SU-DHL-6 (cell line): Measurements from ENCODE around the gene NTRK2.

Source experiments
- H2AFZ ChIP-seq: fragments of 200-600 bp; sonication (generic); 2 replicates; pipeline ENCODE4 v1.6.1; 2014; ENCODE audit warnings: low read depth, mild to moderate bottlenecking, moderate library complexity, mixed read lengths, antibody characterized with exemption, low read length; ENCODE audit not compliant: severe bottlenecking
- H3F3A ChIP-seq: fragments of 200-600 bp; shearing (Covaris generic); 2 replicates; pipeline ENCODE4 v1.6.0; 2016; ENCODE audit warnings: antibody characterized with exemption, mild to moderate bottlenecking; ENCODE audit not compliant: insufficient read depth
- H3K27ac ChIP-seq: fragments of 200-600 bp; sonication (generic); 2 replicates; pipeline ENCODE4 v1.5.1; 2016; ENCODE audit warnings: low read depth, mild to moderate bottlenecking, low read length, moderate library complexity, mixed read lengths
- H3K27me3 ChIP-seq: fragments of 200-600 bp; sonication (generic), shearing (Covaris generic); 2 replicates; pipeline ENCODE4 v1.6.0; 2014; ENCODE audit warnings: mild to moderate bottlenecking, low read length
- H3K36me3 ChIP-seq: fragments of 200-600 bp; sonication (generic); 2 replicates; pipeline ENCODE4 v1.6.1; 2014; ENCODE audit warnings: mild to moderate bottlenecking, low read length, mixed read lengths
- H3K4me2 ChIP-seq: fragments of 300-600, 200-600 bp; shearing (Covaris generic), sonication (generic); 2 replicates; pipeline ENCODE4 v1.6.0; 2014; ENCODE audit warnings: low read length, low read depth, mild to moderate bottlenecking; ENCODE audit not compliant: poor library complexity, severe bottlenecking
- H3K4me3 ChIP-seq: fragments of 200-600 bp; sonication (generic); 2 replicates; pipeline ENCODE4 v1.5.1; 2014; ENCODE audit warnings: antibody characterized with exemption, low read length, mild to moderate bottlenecking, mixed read lengths; ENCODE audit not compliant: insufficient read depth, poor library complexity, severe bottlenecking
- H3K79me2 ChIP-seq: fragments of 200-600 bp; sonication (generic); 2 replicates; pipeline ENCODE4 v1.6.1; 2014; ENCODE audit warnings: mild to moderate bottlenecking, low read length, moderate library complexity; ENCODE audit not compliant: insufficient read depth
- H3K9ac ChIP-seq: fragments of 200-600 bp; sonication (generic); 2 replicates; pipeline ENCODE4 v1.7.0; 2014; ENCODE audit warnings: mild to moderate bottlenecking, low read length
- H3K9me2 ChIP-seq: fragments of 200-600 bp; sonication (generic); replicated peaks from 2 replicates; pipeline ENCODE4 v1.6.1; 2014; ENCODE audit warnings: low read length; ENCODE audit not compliant: insufficient read depth
- H3K9me3 ChIP-seq: fragments of 200-600 bp; sonication (generic); 2 replicates; pipeline ENCODE4 v1.6.1; 2014; ENCODE audit warnings: low read length, mixed read lengths; ENCODE audit not compliant: insufficient read depth
- H4K20me1 ChIP-seq: fragments of 200-600 bp; sonication (generic); 2 replicates; pipeline ENCODE4 v1.6.1; 2014; ENCODE audit warnings: low read depth, mild to moderate bottlenecking, antibody characterized with exemption, low read length, moderate library complexity, mixed read lengths
- EZH2phosphoT487 ChIP-seq: fragments of 200-600 bp; sonication (generic), shearing (Covaris generic); conservative IDR thresholded peaks from 2 replicates; pipeline ENCODE4 v1.6.1; 2018; ENCODE audit warnings: mild to moderate bottlenecking, antibody characterized with exemption, low read length, moderate library complexity, mixed read lengths
- TF ChIP-seq, protein P1 (sequence below): fragments of 200-600 bp; sonication (generic); IDR thresholded peaks from one replicate; pipeline ENCODE4 v1.5.1; 2017; ENCODE audit warnings: antibody characterized with exemption, mild to moderate bottlenecking, low read length, moderate library complexity; ENCODE audit not compliant: insufficient read depth, poor library complexity, severe bottlenecking

Gene NTRK2

DNA sequence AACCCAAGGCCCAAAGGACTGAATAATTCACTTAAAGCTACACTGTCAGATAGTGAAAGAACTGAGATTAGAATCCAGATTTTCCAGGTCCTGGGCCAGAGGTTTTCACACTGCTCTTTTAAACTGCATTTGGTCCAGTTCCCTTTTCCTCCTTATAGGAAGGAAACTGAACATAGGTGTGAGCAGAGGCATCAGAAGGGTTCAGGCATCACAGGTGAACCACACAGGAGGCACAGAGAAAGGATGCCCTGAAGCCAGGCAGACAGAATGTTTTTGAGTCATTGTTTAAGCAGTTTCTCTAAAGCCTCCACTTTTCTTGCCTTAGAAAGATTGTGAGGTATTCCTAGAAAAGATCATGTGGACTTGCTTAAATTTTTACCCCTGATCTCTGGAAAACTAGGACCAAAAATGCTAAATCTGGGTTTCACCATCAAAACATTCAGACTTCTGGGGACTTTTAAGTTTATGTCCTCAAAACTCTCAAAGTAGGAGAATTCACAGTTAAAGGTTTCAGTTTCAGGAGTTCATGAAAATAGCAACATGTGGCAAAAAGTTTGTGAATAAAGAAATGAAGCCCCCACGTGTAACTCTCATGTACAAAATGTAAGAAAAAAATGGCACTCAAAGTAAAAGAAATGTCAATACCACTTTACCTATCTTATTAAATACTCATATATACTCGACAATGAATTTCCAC is 386.1 kb downstream of the NTRK2 start:
- no peak overlapping the region for H3K4me3 ChIP-seq
- TF ChIP-seq, protein P1, sequence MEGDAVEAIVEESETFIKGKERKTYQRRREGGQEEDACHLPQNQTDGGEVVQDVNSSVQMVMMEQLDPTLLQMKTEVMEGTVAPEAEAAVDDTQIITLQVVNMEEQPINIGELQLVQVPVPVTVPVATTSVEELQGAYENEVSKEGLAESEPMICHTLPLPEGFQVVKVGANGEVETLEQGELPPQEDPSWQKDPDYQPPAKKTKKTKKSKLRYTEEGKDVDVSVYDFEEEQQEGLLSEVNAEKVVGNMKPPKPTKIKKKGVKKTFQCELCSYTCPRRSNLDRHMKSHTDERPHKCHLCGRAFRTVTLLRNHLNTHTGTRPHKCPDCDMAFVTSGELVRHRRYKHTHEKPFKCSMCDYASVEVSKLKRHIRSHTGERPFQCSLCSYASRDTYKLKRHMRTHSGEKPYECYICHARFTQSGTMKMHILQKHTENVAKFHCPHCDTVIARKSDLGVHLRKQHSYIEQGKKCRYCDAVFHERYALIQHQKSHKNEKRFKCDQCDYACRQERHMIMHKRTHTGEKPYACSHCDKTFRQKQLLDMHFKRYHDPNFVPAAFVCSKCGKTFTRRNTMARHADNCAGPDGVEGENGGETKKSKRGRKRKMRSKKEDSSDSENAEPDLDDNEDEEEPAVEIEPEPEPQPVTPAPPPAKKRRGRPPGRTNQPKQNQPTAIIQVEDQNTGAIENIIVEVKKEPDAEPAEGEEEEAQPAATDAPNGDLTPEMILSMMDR = no peak
- no peak for TF ChIP-seq EZH2phosphoT487
- H3K27ac ChIP-seq = no peak overlapping the region
- no peaks in the 10 kb centered on the region for H3K79me2 ChIP-seq
- H3K36me3 ChIP-seq = no peaks in the 10 kb centered on the region
- no peaks in the 10 kb centered on the region for H4K20me1 ChIP-seq
- H3K4me2 ChIP-seq = no peak overlapping the region
- no peaks in the 10 kb centered on the region for H3K9me3 ChIP-seq
- no peaks in the 10 kb centered on the region for H3F3A ChIP-seq
- H2AFZ ChIP-seq = no peak overlapping the region
- H3K27me3 ChIP-seq = no peaks in the 10 kb centered on the region
- no peak overlapping the region for H3K9ac ChIP-seq
- H3K9me2 ChIP-seq = no peaks in the 10 kb centered on the region

DNA sequence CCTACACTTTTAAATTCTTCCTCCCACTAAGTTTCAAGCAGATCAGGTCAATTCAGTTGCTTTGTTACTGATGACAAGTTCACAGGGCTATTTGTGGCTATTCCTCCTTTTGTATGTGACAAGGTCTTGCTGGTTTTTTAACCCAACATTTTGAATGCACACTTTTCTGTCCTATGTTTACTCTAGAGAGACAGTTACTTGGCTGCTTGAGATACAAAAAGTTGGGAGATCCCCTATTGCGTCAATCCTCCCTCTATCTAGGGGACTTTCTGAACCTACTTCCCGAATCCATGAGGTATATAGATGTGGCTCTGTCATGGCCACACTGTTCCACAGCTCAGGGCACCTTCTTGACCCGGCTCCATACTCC is 386.7 kb downstream of the NTRK2 start:
- H2AFZ ChIP-seq = no peak overlapping the region
- no peak overlapping the region for H3K9ac ChIP-seq
- no peak overlapping the region for H3K4me2 ChIP-seq

DNA sequence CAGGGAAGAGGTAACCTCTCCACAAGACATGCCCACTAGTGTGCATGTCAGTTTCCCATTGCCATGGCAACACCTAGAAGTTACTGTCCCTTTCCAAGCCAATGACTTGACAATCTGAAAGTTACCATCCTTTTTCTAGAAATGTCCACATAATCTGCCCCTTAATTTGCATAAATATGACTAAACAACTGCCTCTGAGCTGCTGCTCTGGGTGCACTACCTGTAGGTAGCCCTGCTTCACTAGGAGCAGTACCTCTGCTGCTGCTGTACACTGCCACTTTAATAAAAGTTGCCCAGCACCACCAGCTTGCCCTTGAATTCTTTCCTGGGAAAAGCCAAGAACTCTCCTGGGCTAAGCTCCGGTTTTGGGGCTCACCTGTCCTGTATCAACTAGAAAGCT is 392.4 kb downstream of the NTRK2 start:
- no peaks in the 10 kb centered on the region for H3K79me2 ChIP-seq
- H3K9ac ChIP-seq = no peak overlapping the region
- H3K9me3 ChIP-seq = no peaks in the 10 kb centered on the region
- H4K20me1 ChIP-seq = no peaks in the 10 kb centered on the region
- no peaks in the 10 kb centered on the region for H3K27me3 ChIP-seq
- H3K9me2 ChIP-seq = no peaks in the 10 kb centered on the region
- no peak overlapping the region for H3K4me3 ChIP-seq
- H3K36me3 ChIP-seq = no peaks in the 10 kb centered on the region
- no peak overlapping the region for H2AFZ ChIP-seq
- TF ChIP-seq, protein P1 = no peak
- no peak for TF ChIP-seq EZH2phosphoT487
- no peaks in the 10 kb centered on the region for H3F3A ChIP-seq
- no peak overlapping the region for H3K27ac ChIP-seq
- H3K4me2 ChIP-seq = no peak overlapping the region

More for the DNA sequence above, 386.7 kb downstream of the NTRK2 start:
- Histone ChIP-seq H3K27ac (no peak overlapping the region), H3K27me3 (no peaks in the 10 kb centered on the region), H3K36me3 (no peaks in the 10 kb centered on the region), H4K20me1 (no peaks in the 10 kb centered on the region), H3K79me2 (no peaks in the 10 kb centered on the region), H3F3A (no peaks in the 10 kb centered on the region), H3K9me3 (no peaks in the 10 kb centered on the region), H3K4me3 (no peak overlapping the region), H3K9me2 (no peaks in the 10 kb centered on the region)
- TF ChIP-seq, protein P1 = no peak
- no peak for TF ChIP-seq EZH2phosphoT487
